Progenitor cell of endocrine pancreas (in vitro differentiated cells): ENCODE data around the gene EMP2. TPM values are rescaled to one million over a fixed set of nuclear protein-coding genes. Genes with fewer than 3 reads are reported as not detected.

Experiments used
- DNase-seq: peaks from one replicate; pipeline ENCODE4 v3.0.0; 2021; ENCODE audit warnings: low spot score; ENCODE audit not compliant: unreplicated experiment
- H3K27ac Mint-ChIP-seq: 2 replicates; pipeline ENCODE4 v1.8.0; 2021; ENCODE audit warnings: mild to moderate bottlenecking, moderate library complexity, mixed read lengths
- H3K27me3 Mint-ChIP-seq: 2 replicates; pipeline ENCODE4 v1.8.0; 2021; ENCODE audit warnings: mixed read lengths
- H3K36me3 Mint-ChIP-seq: 2 replicates; pipeline ENCODE4 v1.8.0; 2022; ENCODE audit warnings: mixed read lengths; ENCODE audit not compliant: insufficient read depth
- H3K4me1 Mint-ChIP-seq: 2 replicates; pipeline ENCODE4 v1.8.0; 2021; ENCODE audit warnings: low read depth, mixed read lengths
- H3K4me3 Mint-ChIP-seq: 2 replicates; pipeline ENCODE4 v1.8.0; 2021; ENCODE audit warnings: low read depth, mild to moderate bottlenecking, moderate library complexity, mixed read lengths
- H3K9me3 Mint-ChIP-seq: 2 replicates; pipeline ENCODE4 v1.8.0; 2021; ENCODE audit warnings: low read depth, mixed read lengths
- total RNA-seq: library from RNA; stranded (reverse); gene quantifications from 2 replicates; pipeline ENCODE4 v1.2.1, GENCODE V29; 2021
- TF ChIP-seq, protein P1 (sequence below): fragments of 200-600 bp; sonication (generic); IDR thresholded peaks from one replicate; pipeline ENCODE4 v1.5.0; 2021; ENCODE audit warnings: antibody characterized with exemption, mild to moderate bottlenecking; ENCODE audit not compliant: unreplicated experiment

The EMP2 gene
- total RNA-seq, 1 donor from 2014 or later, result 10.5 TPM

DNA sequence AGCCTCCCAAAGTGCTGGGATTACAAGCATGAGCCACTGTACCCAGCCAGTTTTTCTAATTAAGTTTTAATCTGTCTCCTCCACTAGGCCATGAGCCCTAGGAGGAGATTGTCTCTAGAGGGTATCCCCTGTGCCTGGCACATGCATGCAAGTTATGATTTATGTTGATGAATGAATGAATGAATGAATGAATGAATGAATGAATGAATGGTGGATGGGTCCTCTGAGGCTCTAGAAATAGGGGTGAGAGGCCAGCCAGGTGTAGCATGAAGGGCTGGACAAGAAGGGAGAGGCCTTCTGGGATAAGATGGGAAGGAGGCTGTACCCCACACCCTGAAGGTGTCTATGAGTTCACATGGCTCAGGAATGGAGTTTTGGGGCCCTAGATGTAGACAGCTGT lies 48.8 kb downstream of the EMP2 start:
- TF ChIP-seq, protein P1, sequence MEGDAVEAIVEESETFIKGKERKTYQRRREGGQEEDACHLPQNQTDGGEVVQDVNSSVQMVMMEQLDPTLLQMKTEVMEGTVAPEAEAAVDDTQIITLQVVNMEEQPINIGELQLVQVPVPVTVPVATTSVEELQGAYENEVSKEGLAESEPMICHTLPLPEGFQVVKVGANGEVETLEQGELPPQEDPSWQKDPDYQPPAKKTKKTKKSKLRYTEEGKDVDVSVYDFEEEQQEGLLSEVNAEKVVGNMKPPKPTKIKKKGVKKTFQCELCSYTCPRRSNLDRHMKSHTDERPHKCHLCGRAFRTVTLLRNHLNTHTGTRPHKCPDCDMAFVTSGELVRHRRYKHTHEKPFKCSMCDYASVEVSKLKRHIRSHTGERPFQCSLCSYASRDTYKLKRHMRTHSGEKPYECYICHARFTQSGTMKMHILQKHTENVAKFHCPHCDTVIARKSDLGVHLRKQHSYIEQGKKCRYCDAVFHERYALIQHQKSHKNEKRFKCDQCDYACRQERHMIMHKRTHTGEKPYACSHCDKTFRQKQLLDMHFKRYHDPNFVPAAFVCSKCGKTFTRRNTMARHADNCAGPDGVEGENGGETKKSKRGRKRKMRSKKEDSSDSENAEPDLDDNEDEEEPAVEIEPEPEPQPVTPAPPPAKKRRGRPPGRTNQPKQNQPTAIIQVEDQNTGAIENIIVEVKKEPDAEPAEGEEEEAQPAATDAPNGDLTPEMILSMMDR, result no peak
- Mint-ChIP-seq H3K36me3 (no peaks in the 10 kb centered on the region), H3K27me3 (no peaks in the 10 kb centered on the region), H3K9me3 (no peaks in the 10 kb centered on the region), H3K4me3 (no peak overlapping the region), H3K4me1 (no peaks in the 10 kb centered on the region), H3K27ac (no peak overlapping the region)
- DNase-seq, result no peak

DNA sequence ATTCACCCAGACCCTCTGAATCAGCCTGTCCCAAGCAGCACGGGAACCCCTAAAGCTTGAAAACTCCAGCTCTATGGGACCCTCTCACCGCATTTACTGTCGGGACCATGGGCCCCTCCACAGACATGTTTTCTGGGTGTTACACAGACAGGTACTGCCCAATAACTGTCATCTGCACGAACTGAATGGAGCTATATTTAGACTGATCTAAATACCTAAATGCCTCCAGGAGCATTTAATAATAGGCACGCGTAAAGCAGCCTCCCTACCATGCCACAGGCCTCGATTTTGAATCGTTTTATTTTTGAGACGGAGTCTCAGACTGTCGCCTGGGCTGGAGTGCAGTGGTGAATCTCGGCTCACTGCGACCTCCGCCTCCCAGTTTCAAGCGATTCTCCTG lies 49.7 kb downstream of the EMP2 start:
- no peaks in the 10 kb centered on the region for H3K9me3 Mint-ChIP-seq
- DNase-seq, result no peak
- H3K27me3 Mint-ChIP-seq, result no peaks in the 10 kb centered on the region
- H3K4me1 Mint-ChIP-seq, result no peaks in the 10 kb centered on the region
- H3K27ac Mint-ChIP-seq, result no peak overlapping the region
- no peak overlapping the region for H3K4me3 Mint-ChIP-seq
- TF ChIP-seq, protein P1, result no peak
- no peaks in the 10 kb centered on the region for H3K36me3 Mint-ChIP-seq

DNA sequence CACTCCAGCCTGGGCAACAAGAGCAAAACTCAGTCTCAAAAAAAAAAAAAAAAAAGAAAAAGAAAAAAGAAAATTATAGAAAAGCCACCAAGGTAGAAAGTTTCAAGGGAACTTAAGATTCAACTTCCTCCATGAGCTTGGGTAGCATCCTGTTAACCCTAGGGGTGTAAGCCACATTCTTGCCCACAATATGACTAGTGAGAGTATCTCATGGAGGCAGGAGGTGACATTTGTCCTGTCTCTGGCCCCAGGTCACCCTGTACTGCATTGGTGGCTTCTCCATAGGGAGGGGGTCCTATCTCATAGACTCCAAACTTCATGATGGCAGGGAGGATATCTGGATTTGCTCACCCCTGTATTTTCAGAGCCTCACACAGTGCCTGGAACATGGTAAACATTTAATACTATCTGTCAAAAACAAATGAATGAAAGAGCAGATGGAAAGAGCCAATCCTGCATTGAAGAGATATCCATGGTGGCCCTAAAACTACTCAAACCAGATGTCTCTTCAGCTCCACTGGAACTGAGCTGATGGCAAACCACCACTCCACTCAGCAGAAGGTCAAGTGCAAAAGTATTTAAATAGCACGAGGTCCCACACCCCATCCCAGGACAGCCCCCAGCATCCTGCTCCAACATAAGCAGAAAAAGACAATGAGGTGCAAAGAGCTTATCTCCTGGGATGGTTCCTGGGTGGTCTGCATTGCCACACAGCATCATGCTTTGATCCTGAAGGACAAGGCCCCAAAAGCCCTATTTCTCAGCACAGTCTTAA lies 50.3 kb downstream of the EMP2 start:
- no peaks in the 10 kb centered on the region for H3K27me3 Mint-ChIP-seq
- H3K4me1 Mint-ChIP-seq, result no peaks in the 10 kb centered on the region
- no peaks in the 10 kb centered on the region for H3K9me3 Mint-ChIP-seq
- H3K4me3 Mint-ChIP-seq, result no peak overlapping the region
- H3K36me3 Mint-ChIP-seq, result no peaks in the 10 kb centered on the region
- TF ChIP-seq, protein P1, result no peak
- H3K27ac Mint-ChIP-seq, result no peak overlapping the region
- DNase-seq, result no peak

DNA sequence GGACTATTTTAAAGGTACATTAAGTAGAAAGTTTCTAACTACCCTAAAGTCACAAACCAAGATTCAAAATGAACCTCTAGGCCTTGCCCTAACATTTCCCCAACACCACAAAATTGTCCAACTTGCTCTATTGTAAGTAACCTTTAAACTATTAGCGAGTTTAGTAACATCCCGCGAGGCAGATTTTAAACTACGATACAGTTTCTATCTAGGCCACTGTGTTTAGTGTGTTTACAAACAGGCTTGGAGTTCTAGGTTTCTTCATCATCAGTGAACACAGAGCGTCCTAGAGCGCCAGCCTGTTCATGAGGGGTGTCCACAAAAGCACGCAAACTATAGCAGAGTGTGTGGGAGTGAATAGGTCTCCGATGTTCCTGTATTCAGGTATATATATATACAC lies 51.8 kb downstream of the EMP2 start:
- TF ChIP-seq, protein P1, result no peak
- Mint-ChIP-seq H3K27ac (no peak overlapping the region), H3K4me1 (no peaks in the 10 kb centered on the region), H3K36me3 (no peaks in the 10 kb centered on the region), H3K27me3 (no peaks in the 10 kb centered on the region), H3K9me3 (no peaks in the 10 kb centered on the region), H3K4me3 (no peak overlapping the region)
- no peak for DNase-seq

DNA sequence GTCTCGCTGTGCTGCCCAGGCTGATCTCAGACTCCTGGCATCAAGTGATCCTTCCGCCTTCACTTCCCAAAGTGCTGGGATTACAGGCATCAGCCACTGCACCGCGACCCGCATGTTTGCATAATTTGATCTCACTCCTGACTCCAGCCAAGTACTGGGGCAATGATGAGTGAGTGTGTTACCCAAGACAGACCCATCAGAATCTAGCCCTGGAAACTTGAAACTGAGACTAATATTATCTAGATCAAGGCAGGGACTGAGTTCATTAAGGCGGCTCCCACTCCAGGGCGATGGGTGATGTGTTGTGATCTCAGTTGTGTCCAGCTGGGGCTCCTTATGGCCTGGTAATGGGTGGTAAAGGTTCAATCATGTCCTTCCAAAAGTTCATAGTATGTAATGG lies 53.4 kb downstream of the EMP2 start:
- Mint-ChIP-seq H3K9me3 (no peaks in the 10 kb centered on the region), H3K27me3 (no peaks in the 10 kb centered on the region), H3K4me1 (no peaks in the 10 kb centered on the region), H3K36me3 (no peaks in the 10 kb centered on the region), H3K4me3 (no peak overlapping the region), H3K27ac (no peak overlapping the region)
- TF ChIP-seq, protein P1, result no peak
- DNase-seq, result no peak
